ENCODE data around the gene ZKSCAN8.

The ZKSCAN8 gene

DNA sequence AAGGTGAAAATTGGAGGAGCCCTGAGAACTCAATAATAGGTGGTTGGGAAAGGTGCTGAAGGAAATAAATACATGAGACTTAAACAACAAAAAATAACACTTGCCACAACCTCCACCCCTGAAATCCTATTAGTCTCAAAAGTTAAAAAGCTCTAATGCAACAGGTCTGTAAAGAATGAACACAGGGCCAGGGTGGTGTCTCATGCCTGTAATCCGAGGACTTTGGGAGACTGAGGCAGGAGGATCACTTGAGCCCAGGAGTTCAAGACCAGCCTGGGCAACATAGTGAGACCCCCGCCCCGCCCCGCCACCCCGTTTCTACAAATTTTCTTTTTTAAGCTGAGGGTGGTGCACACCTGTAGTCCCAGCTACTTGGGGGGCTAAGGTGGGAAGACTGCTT, 1.1 kb upstream of the ZKSCAN8 start:
- no peak for DNase-seq

DNA sequence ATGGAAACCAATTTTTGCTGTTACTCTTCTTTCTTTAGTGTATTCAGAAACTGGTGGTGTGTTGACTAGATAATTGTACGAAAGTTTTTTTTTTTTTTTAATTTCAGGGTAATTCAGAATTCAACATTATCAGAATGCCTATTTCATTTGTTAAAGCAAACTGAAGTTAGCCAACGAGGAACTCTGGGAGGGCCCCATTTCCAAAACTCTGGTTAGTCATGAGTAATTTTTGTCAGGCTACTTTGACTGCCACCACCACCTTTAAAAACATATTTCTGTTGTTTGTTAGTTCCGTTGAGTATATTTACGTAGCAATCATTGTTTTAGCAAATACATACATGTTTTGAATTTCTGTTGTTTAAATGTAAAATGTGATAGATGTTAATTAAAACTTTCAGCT, 763 bp downstream of the ZKSCAN8 start:
- DNase-seq: no peak

DNA sequence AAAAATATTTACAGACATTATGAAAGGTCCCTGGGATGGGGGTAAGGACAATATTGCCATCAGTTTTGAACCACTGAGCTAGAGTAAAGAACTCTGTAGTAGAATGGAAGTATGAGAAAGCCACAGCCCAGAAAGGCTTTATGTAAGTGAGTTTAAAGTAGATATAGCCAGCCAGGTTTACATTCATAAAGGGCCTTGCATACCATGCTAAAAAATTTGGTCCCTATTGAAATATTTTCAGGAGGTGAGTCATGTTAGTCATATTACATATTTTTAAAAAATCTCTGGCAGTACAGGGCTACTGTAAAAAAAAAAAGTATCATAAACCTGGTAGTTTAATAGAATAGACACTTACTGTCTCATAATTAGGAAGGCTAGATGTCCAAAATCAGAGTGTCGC, 3.5 kb downstream of the ZKSCAN8 start:
- no peak for DNase-seq

DNA sequence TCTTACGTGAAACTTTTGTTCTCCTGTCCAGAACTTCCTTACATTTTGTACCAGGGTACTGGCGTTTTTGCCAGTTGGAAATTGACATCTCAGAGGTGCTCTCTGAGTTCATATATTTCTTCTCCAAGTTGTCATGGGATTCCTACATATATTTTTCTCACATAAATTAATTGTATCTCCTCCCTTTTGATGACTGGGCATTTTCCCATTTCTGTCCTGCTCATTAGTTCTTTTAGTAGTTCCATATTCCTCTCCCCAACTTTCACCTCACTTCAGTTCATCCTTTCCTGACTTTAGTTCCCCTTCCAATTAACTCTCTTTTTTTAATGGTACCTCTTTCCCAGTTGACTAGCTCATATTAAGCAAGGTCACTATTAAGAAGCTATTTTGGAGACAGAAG, 10.8 kb downstream of the ZKSCAN8 start:
- no peak for DNase-seq

DNA sequence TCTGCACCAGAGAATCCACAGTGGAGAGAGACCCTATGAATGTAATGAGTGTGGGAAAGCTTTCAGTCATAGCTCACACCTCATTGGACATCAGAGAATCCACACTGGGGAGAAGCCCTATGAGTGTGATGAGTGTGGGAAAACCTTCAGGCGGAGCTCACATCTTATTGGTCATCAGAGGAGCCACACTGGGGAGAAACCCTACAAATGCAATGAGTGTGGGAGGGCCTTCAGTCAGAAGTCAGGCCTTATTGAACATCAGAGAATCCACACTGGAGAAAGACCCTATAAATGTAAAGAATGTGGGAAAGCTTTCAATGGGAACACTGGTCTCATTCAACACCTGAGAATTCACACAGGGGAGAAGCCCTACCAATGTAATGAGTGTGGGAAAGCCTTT, 11.9 kb downstream of the ZKSCAN8 start:
- no peak for DNase-seq

DNA sequence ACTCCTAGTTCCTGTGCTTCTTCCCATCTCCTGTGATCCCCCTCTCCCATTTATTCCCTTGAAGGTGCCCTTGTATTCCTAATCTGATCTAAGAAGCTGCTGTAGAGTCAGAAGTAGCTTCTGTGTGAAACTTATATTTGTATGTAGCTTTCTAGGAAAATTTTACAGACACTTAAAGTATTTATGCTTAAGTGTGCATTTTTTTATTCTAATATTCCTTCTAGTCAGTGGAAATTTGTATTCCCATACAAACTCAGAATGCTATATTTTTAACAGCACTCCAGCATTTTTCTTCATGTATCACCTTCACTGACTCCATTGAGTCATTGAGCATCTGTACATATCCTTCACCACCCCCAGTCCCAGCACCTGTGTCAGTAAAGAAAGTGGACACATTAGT, 12.7 kb downstream of the ZKSCAN8 start:
- DNase-seq: no peak

DNA sequence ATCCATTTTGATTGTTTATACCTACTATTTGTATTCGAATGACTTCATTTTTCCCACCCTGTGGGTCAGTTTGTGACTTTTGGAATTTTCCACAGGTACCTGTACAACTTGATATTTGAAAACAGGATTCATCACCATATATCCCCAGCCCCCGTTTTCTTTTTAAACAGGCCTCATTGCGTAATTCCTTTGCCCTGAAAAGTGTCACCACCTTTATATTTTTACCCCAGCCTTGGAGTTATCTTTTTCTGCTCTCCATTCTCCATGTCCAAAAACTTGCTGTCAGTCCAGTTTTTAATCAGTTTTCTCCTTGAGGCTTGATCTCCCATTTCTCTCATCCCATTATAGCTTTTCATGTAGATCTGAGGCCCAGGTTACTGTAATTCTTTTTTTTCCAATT, 16.6 kb downstream of the ZKSCAN8 start:
- DNase-seq: no peak

DNA sequence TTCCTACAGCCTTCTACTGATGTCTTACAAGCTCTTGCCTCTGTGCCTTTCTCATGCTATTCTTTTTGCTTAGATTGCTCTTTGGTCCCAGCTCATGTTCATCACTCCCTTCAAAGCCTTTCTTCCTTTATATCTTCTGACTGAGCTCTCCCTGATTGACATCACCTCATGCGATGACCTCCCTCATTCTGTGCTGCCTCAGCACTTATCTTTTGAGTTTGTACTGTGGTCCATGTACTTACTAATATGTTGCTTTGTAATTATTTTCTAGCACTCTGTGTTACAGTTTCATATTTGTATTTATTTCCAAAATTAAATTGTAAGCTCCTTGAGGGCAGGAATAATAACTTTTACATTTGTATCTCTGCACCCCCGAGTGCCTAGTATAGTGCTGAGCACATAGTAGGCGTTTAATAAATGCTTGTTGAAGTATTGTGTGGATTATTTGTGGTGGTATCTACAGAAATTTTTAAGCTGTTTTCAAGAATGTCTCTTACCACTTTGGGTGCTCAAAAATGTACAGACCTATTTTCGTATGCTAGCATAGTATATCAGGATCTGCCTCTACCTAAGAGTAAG, 17.4 kb downstream of the ZKSCAN8 start:
- no peak for DNase-seq

DNA sequence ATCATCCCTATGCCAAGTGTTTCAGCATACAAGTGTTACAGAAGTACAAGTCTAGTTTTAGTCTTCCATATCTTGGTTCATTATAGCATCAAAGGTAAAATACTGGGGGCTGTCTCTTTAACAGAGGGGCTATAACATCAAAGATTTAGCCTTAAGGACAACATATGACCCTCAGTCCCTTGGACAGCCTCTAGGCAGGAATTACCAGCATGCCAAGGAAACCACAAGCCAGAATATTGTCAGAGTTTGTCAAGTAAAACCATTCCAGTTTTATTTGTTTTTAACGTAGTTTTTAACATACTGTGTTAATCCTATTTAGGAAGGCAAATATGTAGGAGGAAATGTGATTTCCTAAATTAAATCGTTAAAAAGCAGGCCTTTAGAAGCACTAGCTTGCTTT, 18.6 kb downstream of the ZKSCAN8 start:
- no peak for DNase-seq

DNA sequence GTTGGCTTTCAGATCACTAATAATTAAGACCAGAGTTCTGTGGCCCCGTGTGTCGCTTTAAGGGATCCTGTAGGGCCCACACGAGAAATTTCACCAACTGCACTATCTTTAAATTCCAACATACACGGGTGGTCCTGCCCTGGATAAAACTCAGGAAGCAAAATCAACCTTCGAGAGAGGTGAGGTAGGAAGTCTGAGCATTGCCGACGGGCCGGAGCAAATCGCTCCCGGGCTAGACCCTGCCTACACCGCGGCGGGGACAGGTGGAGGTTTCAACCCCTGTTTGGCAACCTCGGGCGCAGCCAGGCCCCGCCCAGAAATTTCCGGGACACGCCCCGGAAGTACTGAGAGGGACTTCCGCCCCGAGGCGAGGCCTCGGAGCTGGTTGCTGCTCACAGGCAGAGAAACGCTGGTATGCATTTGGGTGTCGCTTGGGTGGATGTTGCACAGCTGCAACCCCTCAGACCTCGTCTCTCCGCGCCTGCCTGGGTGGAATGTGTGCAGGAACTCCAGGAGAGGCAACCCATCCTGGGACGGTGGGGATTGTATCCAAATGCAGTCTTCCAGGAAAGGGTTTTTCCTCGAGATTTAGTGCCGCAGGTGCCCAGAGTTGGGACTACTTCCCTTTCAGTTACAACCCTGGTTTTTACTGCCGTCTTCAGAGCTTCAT, 19.9 kb downstream of the ZKSCAN8 start:
- peak; percentile 94 for DNase-seq

DNA sequence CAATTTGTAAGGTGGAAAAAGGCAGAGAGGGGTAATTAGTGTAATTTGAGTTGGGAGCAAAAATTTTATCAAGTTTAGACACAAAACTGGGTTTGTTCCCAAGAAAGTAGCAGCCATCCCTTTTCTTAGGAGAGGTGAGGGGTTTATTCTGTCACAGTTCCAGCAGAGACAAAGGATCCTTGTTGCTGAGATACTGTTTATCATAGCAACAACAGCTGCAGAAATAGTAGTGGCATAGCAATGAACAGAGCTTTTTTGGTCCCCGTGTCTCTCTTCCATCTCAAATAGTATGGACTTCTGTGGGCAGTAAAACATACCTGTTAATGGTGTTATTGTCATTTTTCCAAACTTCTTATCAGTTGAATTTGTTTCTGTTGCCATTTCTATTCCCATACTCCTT, 23.9 kb downstream of the ZKSCAN8 start:
- DNase-seq: no peak

DNA sequence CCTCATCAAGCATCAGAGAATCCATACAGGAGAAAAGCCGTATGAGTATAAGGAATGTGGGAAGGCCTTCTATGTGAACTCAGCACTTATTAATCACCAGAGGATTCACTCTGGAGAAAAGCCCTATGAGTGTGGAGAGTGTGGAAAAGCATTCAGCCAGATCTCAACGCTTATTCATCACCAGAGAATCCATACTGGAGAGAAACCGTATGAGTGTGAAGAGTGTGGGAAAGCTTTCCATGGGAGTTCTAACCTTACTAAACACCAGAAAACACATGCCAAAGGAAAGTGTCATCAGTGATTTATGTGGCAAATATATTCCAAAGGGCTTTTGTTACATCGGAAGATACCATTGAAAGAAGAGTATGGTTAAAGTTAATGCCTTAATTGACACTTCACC, 25.4 kb downstream of the ZKSCAN8 start:
- DNase-seq: no peak

DNA sequence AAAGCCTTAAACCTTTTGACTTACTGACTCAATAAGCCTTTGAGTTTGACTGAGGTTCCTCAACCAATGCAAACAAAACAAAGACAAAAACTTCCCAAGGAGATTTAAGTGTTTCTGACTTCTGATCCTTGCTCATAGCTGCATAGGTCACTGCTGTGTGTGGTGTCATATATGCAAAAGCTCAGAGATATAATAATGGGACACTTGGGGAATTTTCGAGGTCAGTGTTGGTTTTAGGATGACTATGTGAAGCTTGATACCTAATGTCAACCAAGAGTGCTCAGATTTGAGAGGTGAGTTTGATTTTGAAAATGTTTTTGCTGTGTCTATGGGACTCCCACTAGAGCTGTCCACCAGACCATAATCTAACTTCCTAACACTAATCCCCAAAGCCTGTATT, 26.2 kb downstream of the ZKSCAN8 start:
- DNase-seq: no peak

DNA sequence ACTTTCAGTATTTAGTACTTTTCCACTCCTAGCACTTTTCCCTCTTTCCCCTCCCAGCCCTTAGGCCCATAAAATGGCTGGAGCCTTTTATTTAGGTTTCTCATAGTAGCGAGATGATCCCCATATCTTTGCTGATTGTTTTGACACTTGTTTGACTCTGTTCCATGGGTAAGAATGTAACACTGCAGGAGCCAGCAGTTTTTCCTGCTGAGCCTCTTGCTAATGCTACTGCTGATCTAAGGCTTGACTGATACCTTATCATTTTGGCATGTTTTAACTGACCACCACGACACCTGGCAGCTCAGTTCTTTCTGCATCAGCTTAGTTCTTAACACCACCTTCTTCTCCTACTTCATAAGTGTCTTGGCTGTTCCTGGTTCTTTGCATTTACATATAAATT, 29.6 kb downstream of the ZKSCAN8 start:
- no peak for DNase-seq

DNA sequence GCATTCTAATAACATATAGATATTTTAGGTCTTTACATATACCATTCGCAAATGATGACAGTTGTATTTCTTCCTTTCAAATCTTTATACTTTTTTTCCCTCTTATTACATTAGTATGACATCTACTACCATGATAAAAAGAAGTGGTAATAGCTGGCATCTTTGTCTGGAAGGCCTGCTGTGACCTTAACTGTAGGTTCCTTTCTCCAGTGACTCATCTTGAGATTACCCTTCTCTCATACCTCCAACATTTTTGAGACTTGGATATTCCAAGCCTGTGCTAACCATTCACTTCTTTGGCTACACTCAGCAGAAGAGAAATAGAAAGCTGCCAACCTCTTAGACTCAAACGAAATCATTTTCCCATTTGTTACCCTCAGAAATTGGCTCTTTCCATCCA, 30.3 kb downstream of the ZKSCAN8 start:
- no peak for DNase-seq

DNA sequence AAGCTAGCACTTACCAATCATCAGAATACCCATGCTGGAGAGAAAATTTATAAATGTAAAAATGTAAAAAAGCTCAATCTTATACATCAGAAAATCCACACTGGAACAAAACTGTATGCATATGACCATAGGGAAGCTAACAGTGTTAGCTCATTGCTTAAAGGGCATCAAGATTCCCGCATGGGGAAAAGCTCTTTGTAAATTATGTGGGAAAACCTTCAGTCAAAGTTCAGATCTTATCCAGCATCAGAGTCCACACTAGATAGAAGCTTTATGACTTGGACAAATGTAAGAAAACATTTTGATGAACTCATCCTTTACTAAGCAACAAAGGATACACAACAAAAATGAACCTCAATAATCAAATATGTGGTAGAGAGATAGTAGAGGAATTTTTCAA, 34.7 kb downstream of the ZKSCAN8 start:
- no peak for DNase-seq

DNA sequence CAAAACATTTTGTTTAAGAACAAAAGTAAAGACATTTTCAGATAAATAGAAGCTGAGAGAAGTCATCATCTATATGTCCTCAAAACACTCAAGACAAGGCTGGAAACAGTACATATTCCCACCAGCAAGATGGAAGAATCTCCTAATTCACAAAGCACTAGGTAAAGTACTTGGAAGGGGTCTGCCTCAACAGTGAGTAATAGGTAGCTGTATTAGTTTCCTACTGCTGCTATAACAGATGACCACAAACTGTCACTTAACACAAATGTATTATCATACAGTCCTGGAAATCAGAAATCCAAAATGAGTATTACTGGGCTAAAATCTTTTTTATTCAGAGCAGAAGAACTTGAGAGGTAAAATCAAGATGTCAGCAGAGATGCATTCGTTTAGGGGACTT, 40.6 kb downstream of the ZKSCAN8 start:
- no peak for DNase-seq

DNA sequence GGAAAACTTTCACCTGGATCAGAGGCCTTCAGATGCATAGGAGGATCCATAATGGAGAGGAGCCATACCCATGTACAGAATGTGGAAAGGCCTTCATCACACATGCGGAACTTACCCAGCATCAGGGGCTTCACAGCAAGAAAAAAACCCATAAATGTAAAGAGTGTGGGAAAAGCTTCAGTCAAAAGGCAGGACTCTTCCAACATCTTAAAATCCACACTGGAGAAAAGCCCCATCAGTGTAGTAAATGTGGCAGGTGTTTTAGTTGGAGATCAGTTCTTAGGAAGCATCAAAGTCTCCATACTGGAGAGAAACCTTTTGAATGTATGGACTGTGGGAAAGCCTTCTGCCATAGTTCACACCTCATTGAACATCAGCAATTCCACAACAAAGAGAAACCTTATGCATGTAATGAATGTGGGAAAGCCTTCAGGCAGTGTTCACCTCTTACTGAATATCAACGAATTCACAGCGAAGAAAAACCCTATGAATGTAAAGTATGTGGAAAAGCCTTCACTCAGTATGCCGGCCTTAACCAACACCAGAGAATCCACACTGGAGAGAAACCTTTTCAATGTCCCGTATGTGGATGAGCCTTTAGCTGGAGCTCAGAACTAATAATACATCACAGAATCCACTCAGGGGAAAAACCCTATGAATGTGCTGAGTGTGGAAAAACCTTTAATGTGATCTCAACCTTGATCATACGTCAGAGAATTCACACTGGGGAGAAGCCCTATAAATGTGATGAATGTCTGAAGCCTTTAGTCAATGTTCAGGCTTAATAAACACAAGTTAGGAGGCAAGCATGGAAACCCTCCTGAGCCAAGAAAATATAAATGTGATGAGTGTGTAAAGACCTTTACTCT, 46.7 kb downstream of the ZKSCAN8 start:
- DNase-seq: no peak

DNA sequence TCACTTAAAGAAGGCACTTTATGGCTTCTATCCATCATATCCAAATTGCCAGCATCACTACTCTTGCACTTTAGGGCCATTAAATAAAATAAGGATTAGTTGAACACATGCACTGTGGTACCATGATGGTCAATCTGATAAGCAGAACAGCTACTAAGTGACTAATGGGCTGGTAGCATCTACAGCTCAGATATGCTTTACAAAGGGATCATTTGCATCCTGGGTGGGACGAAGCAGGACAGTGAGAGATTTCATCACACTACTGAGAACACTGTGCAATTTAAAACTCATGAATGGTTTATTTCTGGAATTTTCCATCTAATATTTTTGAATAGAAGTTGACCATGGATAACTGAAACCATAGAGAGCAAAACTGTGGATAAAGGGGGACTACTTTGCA, 58.3 kb downstream of the ZKSCAN8 start:
- DNase-seq: no peak

DNA sequence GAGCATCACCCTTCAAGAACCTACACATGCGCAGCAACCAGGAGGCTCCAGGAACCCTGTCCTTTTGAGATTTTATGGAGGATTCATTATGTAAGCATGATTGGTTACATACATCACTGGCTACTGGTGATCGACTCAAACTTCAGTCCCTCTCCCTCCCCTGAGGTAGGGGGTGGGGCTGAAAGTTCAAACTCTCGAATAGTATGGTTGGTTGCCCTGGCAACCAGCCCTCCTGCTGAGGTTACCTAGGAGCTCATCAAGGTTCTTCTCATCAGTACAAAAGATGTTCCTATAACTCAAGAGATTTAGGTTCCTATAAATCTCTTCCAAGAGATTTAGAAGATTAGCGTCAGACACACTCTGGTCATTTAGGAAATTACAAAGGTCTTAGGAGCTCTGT, 61.5 kb downstream of the ZKSCAN8 start:
- peak; percentile 14 for DNase-seq

DNA sequence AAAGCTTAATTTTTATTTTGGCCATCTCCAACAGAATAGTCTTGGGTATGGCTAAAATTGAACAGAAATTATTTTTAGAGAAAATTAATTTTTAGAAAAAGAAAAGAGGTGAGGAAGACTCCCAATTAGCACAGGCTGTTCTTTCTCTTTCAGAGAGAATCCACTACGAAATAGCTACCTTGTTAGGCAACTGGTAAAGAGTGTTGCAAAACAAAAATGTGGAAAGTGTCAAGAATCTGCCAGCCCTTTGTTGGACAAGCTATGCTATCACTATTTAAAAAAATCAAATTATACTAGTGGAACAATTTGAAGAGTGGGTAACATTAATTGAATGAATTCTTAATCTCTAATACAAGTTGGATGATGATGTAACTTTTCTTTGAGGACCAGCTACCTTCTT, 64.2 kb downstream of the ZKSCAN8 start:
- no peak for DNase-seq

DNA sequence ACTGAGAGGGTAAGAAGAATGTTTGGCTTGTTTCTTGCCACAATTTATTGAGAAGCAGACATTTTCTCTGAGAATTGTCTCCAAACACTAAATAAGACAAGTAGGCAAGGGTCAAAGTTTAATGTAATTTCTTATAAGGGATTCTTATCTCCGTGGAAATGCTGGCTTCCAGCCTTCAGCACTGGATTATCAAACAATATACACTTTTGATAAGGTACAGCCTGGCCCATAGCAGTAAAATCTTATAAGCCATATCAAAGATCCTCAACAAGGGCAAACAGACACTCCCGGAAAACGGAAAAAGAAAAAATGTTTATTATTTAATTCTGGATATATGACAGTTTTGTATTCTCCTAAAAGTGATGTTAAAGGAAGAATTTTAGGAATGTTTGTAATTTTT, 64.8 kb downstream of the ZKSCAN8 start:
- DNase-seq: no peak

DNA sequence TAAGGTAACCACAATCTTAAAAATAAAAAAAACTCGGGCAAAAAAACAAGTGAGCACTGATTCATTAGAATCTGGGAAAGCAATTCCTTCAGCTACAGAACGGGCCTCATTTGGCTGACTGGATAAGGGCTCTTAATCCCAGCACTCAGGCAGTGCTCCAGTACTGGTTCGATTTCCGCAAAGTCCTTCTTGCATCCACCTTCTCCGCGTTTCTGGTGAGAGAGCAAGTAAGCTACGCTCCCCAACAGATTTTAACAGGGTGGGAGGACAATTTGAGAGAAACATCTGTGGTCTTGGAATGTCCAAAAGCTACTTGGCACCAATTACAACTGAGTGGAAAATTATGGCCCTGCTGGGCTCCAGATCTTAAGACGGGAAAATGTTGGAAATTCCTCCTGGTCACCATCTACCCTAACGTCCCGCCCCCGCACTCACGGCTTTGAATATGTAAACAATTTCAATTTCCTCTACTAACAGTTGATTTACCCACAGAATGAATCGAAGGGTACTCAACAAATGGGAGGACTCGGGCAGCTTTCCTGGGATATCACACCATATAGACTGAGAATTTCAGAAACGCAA, 65.3 kb downstream of the ZKSCAN8 start:
- DNase-seq: peak; percentile 18

DNA sequence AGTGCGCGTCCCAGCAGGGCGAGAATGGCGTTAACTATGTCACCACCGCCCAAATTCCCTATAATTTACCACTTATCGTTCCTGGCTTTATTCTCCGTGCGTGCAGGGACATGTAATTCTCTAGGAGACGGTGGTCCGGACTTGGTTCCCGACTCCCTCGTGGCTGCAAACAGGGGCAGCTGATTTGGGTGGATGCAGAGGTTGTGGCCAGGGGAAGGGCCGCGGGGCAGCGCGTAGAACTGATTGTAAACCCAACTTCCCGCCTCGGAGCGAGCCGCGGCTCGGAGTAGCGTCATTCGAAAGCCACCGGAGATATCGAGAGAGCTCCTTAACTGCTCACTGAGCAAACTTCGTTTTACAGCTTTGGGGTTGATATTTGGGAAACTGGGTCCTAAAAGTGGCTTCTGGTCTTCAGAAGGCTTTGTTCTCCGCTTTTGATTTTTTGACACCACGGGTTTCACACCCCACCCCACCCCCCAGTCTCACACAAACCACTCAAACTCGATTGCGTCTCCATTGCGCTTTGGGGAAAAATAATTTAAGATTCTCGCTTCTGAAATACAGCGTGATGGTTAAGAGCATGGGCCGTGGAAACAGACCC, 65.9 kb downstream of the ZKSCAN8 start:
- peak; percentile 46 for DNase-seq
